ENCODE measurements around the gene BRSK2. TPM values are rescaled to one million over a fixed set of nuclear protein-coding genes. Genes with fewer than 3 reads are reported as not detected.
"Not testable (repeated sequence)": the region's sequence is repeated elsewhere in the genome, so short reads cannot be mapped to it uniquely, and the experiment has no call there.

BRSK2 gene
- total RNA-seq, 1 experiment from 2014 or later, result 23.6 TPM

DNA sequence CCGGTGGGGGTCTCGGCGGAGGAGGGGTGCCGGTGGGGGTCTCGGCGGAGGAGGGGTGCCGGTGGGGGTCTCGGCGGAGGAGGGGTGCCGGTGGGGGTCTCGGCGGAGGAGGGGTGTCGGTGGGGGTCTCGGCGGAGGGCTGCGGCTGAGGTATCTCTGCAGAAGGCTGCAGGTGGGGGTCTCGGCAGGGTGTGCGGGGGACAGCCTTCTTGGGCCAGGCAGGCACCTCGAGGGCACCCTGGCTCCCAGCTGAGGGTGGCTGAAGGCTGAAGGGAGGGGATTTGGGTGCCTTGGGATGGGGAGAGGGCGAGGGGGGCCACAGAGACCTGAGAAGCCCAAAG lies 45.7 kb downstream of the BRSK2 start:
- not testable (repeated sequence) for DNase-seq; H3K36me3 ChIP-seq (replicated peaks; ENCODE audit: control insufficient read depth, insufficient read depth, low read length); H3K4me3 ChIP-seq (ENCODE audit: insufficient read depth, low read depth, low read length); H3K27me3 ChIP-seq (ENCODE audit: control insufficient read depth, insufficient read depth, low read length)

DNA sequence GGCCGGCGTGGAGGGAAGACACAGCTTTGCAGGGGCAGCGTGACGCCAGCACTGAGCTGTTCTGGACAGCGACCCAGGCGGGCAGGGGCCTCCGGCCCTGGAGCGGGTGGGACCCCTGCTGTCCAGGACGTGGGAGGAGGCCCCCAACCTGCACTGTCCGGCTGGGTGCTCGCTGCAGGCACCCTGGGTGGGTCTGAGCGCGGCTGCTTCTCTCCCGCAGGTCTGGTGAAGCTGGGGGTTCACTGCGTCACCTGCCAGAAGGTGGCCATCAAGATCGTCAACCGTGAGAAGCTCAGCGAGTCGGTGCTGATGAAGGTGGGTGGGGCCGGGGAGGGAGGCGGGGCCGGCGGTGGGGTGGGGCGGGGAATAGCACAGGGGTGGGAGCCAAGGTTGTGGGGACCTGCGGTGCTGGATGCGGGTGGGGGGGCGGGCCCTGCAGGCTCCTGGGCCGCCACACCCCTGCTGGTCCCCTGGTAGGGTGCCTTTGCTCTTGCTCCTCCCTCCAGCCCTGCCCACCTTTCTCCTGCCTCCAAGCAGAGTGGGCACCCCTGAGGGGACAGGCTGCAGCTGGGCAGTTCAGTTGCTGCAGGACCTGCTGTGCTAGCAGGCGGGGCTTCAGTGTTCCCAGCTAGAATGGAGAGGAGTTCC lies 46.2 kb downstream of the BRSK2 start:
- DNase-seq, result peak; percentile 98
- Histone ChIP-seq H3K4me3 (ENCODE audit: insufficient read depth, low read depth, low read length) (no peak overlapping the region), H3K36me3 (replicated peaks; ENCODE audit: control insufficient read depth, insufficient read depth, low read length) (no peaks in the 10 kb centered on the region), H3K27me3 (ENCODE audit: control insufficient read depth, insufficient read depth, low read length) (no peaks in the 10 kb centered on the region)

DNA sequence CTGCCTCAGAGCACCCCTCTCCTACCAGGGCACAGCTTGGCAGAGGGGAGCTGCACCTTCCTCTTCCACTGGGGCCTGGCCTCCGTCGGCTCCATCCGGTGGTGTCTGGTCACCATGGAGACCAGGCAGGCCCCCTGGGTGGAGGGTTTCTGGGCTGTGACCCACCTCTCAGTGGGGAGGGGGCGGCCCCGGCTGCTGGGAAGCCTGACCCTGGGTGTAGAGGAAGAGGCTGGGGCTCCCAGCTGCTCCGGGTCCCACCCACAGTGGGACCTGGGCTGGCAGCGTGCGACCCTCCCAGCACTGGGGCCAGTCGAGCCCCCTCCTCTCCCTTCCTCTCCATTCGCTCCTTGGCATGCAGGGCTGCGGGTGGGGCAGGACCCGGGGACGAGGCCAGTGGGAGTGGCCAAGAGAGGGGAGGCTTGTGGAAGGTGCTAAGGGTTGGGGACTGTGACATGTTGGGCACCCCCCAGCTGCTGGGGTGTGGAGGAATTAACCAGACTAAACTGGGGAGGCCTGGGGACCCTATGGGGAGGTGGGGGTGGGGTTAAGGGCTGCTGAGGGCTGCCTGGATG lies 46.8 kb downstream of the BRSK2 start:
- H3K4me3 ChIP-seq (ENCODE audit: insufficient read depth, low read depth, low read length), result no peak overlapping the region
- no peaks in the 10 kb centered on the region for H3K27me3 ChIP-seq (ENCODE audit: control insufficient read depth, insufficient read depth, low read length)
- DNase-seq, result peak; percentile 91
- H3K36me3 ChIP-seq (replicated peaks; ENCODE audit: control insufficient read depth, insufficient read depth, low read length), result no peaks in the 10 kb centered on the region

DNA sequence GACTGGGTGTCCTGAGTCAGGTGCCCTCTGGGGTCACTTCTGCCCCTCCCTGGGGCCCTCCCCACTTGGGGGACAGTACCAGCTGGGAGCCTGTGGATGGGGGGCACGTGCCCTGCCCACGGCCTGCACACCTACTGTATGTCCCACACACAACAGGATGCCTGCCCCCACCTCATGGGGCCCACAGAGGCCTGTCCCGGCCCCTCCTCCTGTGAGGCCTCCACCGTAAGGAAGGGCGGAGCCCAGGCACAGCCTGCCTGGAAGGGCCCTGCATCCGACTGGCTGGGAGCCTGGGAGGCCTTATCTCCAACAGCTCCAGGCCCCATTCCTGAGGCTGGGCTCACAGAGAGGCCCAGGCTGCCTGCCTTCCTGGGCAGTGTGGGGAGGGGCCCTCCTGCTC lies 47.8 kb downstream of the BRSK2 start:
- no peaks in the 10 kb centered on the region for H3K36me3 ChIP-seq (replicated peaks; ENCODE audit: control insufficient read depth, insufficient read depth, low read length)
- no peaks in the 10 kb centered on the region for H3K27me3 ChIP-seq (ENCODE audit: control insufficient read depth, insufficient read depth, low read length)
- peak; percentile 82 for DNase-seq
- H3K4me3 ChIP-seq (ENCODE audit: insufficient read depth, low read depth, low read length), result no peak overlapping the region

DNA sequence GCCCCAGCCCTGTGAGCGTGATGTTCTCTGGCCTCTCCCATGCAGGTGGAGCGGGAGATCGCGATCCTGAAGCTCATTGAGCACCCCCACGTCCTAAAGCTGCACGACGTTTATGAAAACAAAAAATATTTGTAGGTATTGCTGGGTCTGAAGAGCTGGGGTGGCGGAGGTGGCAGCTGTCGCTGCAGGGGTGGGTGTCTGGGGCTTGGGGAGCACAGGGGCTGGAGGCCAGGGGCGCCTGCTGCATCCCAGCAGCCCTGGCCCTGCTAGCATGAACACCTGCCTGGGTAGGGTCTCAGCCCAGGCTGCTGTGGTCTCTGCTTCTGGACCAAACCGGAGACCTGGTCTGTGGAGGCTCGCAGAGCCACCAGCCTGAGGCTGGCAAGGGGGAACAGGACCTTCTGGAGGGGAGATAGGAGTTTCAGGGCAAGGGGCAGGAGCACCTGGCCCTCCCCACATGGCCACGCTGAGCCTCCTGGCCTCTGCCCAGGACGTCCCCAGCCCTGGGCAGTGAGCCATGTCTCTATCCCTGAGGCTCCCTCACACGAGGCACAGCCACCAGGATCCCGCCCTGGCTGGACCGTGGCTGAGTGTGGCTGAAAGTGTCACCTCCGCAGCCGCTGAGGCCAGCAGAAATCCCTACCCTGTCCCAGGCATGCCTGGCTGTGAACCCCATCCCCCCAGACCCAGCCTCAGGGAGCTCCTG lies 48.7 kb downstream of the BRSK2 start:
- Histone ChIP-seq H3K4me3 (ENCODE audit: insufficient read depth, low read depth, low read length) (no peak overlapping the region), H3K27me3 (ENCODE audit: control insufficient read depth, insufficient read depth, low read length) (no peaks in the 10 kb centered on the region), H3K36me3 (replicated peaks; ENCODE audit: control insufficient read depth, insufficient read depth, low read length) (no peaks in the 10 kb centered on the region)
- DNase-seq, result no peak

DNA sequence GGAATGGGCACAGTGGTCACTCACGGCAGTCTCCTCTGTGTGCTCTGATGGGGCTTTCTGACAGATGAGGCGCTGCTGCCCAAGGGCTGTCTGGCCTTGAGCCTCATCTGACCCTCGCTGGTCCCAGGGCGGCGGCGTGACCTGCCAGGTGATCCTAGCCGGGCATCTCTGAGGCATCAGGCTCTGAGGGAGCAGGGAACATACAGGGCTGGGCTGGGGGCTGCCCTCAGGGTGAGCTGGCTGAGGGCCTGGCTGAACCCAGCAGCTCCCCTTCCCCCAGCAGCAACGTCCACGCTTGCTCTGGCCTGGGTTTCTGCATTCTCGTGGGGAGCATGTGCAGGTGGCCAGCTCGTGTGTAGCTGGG lies 49.2 kb downstream of the BRSK2 start:
- no peaks in the 10 kb centered on the region for H3K27me3 ChIP-seq (ENCODE audit: control insufficient read depth, insufficient read depth, low read length)
- DNase-seq, result no peak
- H3K4me3 ChIP-seq (ENCODE audit: insufficient read depth, low read depth, low read length), result no peak overlapping the region

DNA sequence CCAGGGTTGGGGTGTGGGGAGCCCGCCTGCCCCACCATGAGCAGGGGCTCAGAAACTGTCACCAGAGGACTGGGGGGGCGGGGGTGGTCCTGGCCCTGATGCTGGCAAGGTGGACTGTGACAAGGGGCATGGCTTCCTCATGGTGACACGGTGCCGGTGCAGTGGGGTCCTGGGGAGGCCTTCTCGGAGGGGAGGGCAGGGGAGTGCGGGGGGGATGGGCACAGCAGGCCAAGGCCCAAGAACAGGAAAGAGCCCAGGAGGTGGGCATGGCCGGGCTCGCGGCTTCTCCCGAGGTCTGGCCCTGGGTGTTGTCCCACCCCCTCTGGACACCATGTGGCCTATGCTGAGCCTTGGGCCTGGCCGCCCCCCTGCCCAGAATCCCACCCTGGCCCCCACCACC lies 49.6 kb downstream of the BRSK2 start:
- Histone ChIP-seq H3K27me3 (ENCODE audit: control insufficient read depth, insufficient read depth, low read length) (no peaks in the 10 kb centered on the region), H3K4me3 (ENCODE audit: insufficient read depth, low read depth, low read length) (no peak overlapping the region), H3K36me3 (replicated peaks; ENCODE audit: control insufficient read depth, insufficient read depth, low read length) (no peaks in the 10 kb centered on the region)
- no peak for DNase-seq

More for the DNA sequence above, 49.2 kb downstream of the BRSK2 start:
- H3K36me3 ChIP-seq (replicated peaks; ENCODE audit: control insufficient read depth, insufficient read depth, low read length), result no peaks in the 10 kb centered on the region

DNA sequence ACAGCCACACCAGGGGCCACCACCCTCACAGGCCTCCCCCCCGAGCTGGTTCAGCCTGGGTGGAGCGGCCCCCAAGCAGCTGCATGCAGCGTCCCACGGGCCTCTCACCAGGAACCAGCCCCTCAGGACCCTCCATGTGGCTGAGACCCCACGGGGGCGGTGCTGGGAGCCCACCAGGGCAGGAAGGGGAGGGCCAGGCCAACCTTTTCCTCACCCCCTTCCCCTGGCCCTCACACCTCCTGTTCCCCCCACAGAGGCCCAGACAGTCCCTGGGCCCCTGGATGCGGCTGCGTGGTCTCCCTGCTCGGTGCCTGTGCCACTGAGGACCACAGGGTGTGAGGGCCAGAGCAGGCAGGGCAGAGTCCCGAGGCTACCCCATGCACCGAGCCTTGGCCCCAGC lies 50.3 kb downstream of the BRSK2 start:
- no peak overlapping the region for H3K4me3 ChIP-seq (ENCODE audit: insufficient read depth, low read depth, low read length)
- H3K27me3 ChIP-seq (ENCODE audit: control insufficient read depth, insufficient read depth, low read length), result no peaks in the 10 kb centered on the region
- no peaks in the 10 kb centered on the region for H3K36me3 ChIP-seq (replicated peaks; ENCODE audit: control insufficient read depth, insufficient read depth, low read length)
- DNase-seq, result no peak

DNA sequence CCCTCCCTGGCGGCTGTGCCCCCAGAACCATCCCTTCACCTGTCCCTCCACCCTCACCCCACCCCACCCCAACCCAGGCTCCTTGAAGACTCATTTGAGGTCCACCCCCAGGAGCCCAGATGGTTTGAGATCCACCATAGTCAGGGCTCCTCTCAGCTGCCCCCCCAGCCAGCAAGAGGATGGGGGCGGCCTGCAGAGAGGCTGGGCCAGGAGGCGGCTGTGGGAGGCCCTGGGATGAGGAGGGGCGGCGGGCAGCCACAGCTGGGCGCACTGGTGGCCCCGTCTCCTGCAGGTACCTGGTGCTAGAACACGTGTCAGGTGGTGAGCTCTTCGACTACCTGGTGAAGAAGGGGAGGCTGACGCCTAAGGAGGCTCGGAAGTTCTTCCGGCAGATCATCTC lies 50.8 kb downstream of the BRSK2 start:
- no peak for DNase-seq
- Histone ChIP-seq H3K4me3 (ENCODE audit: insufficient read depth, low read depth, low read length) (no peak overlapping the region), H3K27me3 (ENCODE audit: control insufficient read depth, insufficient read depth, low read length) (no peaks in the 10 kb centered on the region), H3K36me3 (replicated peaks; ENCODE audit: control insufficient read depth, insufficient read depth, low read length) (no peaks in the 10 kb centered on the region)

DNA sequence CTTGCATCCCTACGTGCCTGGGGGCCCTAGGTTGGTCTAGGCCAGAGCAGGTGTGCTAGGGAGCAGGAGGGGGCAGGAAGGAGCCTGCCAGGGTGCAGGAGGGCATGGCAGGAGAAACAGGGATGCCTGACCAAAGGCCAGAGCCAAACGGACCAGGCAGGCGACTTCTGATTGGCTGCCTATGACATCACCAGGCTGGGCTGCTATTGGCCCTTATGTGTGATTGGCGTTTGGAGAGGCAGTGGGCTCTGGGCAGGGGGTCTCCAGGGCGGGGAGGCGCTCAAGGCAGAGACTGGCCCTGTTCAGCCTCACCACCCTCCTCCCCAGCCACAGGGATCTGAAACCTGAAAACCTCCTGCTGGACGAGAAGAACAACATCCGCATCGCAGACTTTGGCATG lies 52.4 kb downstream of the BRSK2 start:
- DNase-seq, result peak; percentile 99
- Histone ChIP-seq H3K4me3 (ENCODE audit: insufficient read depth, low read depth, low read length) (no peak overlapping the region), H3K27me3 (ENCODE audit: control insufficient read depth, insufficient read depth, low read length) (no peaks in the 10 kb centered on the region), H3K36me3 (replicated peaks; ENCODE audit: control insufficient read depth, insufficient read depth, low read length) (no peaks in the 10 kb centered on the region)

DNA sequence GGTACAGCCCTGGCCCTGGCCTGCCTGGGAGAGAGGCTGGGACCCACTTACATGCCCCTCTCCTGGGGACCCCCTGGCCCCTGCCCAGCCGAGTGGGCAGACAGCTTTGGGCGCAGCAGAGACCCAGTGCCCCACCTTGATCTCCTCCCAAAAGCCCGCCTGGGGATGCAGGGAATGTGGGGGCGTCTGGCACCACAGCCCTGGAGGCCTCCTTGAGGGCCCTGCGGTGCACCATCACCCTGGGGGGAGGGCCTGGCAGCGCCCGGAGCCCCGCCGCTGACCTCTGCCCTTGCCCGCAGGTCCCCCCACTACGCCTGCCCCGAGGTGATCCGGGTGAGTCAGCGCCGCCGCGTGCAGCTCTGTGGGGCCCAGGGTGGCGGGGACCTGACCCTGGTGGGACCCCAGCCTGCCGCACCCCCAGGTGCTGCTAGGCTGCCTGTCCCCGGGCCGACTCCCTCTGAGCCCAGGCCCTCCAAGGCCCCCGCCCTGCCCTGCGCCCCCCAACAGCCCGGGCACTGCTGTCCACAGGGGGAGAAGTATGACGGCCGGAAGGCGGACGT lies 53.2 kb downstream of the BRSK2 start:
- no peaks in the 10 kb centered on the region for H3K27me3 ChIP-seq (ENCODE audit: control insufficient read depth, insufficient read depth, low read length)
- DNase-seq, result peak; percentile 74
- H3K36me3 ChIP-seq (replicated peaks; ENCODE audit: control insufficient read depth, insufficient read depth, low read length), result no peaks in the 10 kb centered on the region
- H3K4me3 ChIP-seq (ENCODE audit: insufficient read depth, low read depth, low read length), result no peak overlapping the region

DNA sequence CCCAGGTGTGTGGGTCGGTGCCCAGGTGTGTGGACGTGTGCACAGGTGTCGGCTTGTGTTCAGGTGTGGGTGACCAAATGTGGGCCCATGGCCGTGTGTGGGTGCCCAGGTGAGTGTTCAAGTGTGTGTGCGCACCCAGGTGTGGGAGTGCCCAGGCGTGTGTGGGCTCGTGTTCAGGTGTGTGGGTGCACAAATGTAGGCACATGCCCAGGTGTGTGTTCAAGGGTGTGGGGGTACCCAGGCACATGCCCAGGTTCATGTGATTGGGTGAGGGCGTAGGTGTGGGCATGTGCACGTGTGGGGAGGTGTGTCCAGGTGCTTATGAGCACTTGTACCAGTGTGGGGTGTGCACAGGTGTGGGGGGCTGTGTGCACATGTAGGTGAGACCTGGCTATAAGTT lies 54.0 kb downstream of the BRSK2 start:
- no peaks in the 10 kb centered on the region for H3K27me3 ChIP-seq (ENCODE audit: control insufficient read depth, insufficient read depth, low read length)
- no peak overlapping the region for H3K4me3 ChIP-seq (ENCODE audit: insufficient read depth, low read depth, low read length)
- no peak for DNase-seq
- H3K36me3 ChIP-seq (replicated peaks; ENCODE audit: control insufficient read depth, insufficient read depth, low read length), result no peaks in the 10 kb centered on the region

DNA sequence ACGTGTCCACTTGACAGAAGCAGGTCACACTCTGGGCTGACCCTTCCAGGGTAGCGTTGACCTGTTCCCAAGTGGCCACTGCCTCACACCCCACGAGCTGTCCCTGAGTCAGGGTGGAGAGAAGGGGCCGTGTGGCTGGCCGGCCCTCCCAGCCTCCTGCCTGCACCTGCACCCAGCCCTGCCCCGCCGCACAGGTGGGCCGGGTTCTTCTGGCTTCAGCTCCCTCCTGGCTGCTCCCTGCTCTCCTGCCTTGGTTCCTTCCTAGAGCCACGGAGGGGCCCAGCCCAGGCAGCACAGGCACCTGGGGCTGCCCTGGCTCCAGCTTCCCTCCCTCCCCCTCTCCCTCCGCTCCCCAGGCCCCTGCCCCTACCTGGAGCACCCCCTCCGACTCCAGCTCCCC lies 54.6 kb downstream of the BRSK2 start:
- H3K27me3 ChIP-seq (ENCODE audit: control insufficient read depth, insufficient read depth, low read length), result no peaks in the 10 kb centered on the region
- no peak overlapping the region for H3K4me3 ChIP-seq (ENCODE audit: insufficient read depth, low read depth, low read length)
- no peak for DNase-seq
- no peaks in the 10 kb centered on the region for H3K36me3 ChIP-seq (replicated peaks; ENCODE audit: control insufficient read depth, insufficient read depth, low read length)

DNA sequence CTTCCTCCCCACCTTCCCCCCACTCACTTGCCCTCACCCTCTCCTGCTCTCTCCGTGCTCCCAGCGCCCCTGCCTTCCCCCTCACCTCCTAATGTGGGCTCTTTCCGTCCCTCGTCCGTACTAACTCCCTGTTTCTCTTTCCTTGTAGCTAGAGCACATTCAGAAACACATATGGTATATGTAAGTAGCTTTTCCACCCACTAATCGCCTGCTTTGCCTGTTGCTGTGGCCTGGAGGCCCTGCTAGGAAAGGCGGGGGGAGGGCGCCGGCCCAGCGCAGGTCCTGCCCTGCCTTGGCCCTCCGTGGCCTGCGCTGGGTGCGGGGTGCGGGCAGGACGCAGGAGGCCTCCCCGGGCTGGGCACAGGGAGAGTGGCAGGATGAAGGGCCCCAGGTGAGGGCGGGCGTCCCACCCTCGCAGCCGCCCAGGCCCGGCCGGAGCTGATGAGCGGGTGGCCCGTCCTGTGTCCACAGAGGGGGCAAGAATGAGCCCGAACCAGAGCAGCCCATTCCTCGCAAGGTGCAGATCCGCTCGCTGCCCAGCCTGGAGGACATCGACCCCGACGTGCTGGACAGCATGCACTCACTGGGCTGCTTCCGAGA lies 55.2 kb downstream of the BRSK2 start:
- Histone ChIP-seq H3K4me3 (ENCODE audit: insufficient read depth, low read depth, low read length) (no peak overlapping the region), H3K36me3 (replicated peaks; ENCODE audit: control insufficient read depth, insufficient read depth, low read length) (no peaks in the 10 kb centered on the region), H3K27me3 (ENCODE audit: control insufficient read depth, insufficient read depth, low read length) (no peaks in the 10 kb centered on the region)
- peak; percentile 71 for DNase-seq
